ENCODE data around the gene PDXP.

DNA sequence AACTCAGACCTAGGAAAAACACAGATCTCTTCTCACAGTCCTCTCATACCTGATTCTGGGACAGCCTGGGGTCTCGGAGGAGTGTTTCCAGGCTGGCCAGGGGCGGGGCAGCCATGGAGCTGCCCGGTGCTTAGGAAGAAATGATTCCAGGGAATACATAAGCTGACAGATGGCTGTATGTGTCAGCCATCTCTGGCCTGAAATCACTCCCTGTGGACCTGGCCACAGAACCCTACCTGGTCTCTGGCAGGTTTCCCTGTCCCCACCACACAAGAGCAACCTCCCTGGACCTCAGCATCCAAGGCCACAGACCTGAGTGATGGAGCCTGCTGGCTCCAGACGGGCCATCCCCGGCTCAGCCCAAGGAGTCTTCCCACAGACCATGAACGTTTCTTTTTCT is 39.8 kb upstream of the PDXP start:
- TF ChIP-seq, protein P1, sequence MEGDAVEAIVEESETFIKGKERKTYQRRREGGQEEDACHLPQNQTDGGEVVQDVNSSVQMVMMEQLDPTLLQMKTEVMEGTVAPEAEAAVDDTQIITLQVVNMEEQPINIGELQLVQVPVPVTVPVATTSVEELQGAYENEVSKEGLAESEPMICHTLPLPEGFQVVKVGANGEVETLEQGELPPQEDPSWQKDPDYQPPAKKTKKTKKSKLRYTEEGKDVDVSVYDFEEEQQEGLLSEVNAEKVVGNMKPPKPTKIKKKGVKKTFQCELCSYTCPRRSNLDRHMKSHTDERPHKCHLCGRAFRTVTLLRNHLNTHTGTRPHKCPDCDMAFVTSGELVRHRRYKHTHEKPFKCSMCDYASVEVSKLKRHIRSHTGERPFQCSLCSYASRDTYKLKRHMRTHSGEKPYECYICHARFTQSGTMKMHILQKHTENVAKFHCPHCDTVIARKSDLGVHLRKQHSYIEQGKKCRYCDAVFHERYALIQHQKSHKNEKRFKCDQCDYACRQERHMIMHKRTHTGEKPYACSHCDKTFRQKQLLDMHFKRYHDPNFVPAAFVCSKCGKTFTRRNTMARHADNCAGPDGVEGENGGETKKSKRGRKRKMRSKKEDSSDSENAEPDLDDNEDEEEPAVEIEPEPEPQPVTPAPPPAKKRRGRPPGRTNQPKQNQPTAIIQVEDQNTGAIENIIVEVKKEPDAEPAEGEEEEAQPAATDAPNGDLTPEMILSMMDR (conservative IDR thresholded peaks at IDR 0.05 in 1 of 2, IDR thresholded peaks at IDR 0.05 in 1 of 2; ENCODE audit: extremely low read depth in 1 of 2, insufficient read depth in 1 of 2, low read depth in 1 of 2, low read length in 2 of 2), result no peak
- TF ChIP-seq EZH2 (IDR thresholded peaks at IDR 0.05; ENCODE audit: borderline replicate concordance, low read length), result no peak

Measured in mammary epithelial cell (primary cell).